Stimulated activated naive CD8-positive, alpha-beta T cell treated with anti-CD3 and anti-CD28 coated beads, Interleukin-15, Interleukin-2, amounts not matched to agents 100 ng/mL and 50 ng/mL, for 24 hours (primary cell): ENCODE data around the gene S100A14.

Experiments used
- H3K27ac Mint-ChIP-seq: one replicate; pipeline ENCODE4 v1.8.0; 2021; ENCODE audit warnings: mild to moderate bottlenecking, mixed read lengths
- H3K27me3 Mint-ChIP-seq: one replicate; pipeline ENCODE4 v1.8.0; 2021; ENCODE audit warnings: mixed read lengths
- H3K36me3 Mint-ChIP-seq: one replicate; pipeline ENCODE4 v1.8.0; 2021; ENCODE audit warnings: low read depth, mixed read lengths
- H3K4me1 Mint-ChIP-seq: one replicate; pipeline ENCODE4 v1.8.0; 2021; ENCODE audit warnings: low read depth, mixed read lengths
- H3K4me3 Mint-ChIP-seq: one replicate; pipeline ENCODE4 v1.8.0; 2021; ENCODE audit warnings: mild to moderate bottlenecking, mixed read lengths
- H3K9me3 Mint-ChIP-seq: one replicate; pipeline ENCODE4 v1.8.0; 2021; ENCODE audit warnings: mixed read lengths

S100A14 gene

DNA sequence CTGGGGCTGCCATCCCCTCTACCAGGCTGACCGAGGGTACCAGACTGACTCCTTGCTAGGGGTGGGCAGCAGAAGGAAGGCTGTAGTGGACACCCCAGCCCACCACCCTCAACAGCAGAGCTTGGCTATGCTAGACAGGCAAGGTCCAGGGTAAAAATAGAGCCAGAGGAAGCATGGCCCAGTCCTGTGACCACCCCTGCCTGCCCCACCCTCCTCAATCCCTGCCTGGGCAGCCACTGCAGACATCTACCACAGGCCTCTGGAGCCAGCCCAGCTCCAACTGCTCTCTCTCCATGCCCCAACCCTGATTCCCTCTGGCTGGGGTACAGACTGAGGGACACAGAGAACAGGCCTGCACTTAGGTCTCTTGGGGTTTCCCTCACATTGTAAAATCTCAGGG is 13.8 kb upstream of the S100A14 start:
- Mint-ChIP-seq H3K4me1 (peaks cover 32% of the 10 kb centered on the region), H3K27ac (no peak overlapping the region), H3K27me3 (no peaks in the 10 kb centered on the region), H3K9me3 (no peaks in the 10 kb centered on the region), H3K36me3 (peaks cover 6% of the 10 kb centered on the region), H3K4me3 (no peak overlapping the region)

DNA sequence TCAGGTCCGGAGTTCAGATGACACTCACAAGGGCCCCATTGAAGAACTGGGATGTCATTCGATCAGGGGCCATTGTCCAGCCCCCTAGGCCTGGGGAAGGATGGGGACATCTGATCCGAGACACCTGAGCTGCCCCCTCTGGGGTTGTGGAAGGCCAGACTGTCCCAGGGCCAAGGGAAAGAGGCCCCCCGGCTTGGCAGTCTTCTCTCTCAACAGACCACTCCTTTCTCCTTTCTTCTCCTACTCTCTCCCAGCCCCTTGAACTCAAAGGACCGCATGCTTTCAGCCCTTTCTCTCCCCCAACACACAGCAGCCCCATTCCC is 13.2 kb upstream of the S100A14 start:
- peaks cover 2% of the 10 kb centered on the region for H3K36me3 Mint-ChIP-seq
- no peaks in the 10 kb centered on the region for H3K27me3 Mint-ChIP-seq
- H3K4me3 Mint-ChIP-seq, result no peak overlapping the region
- peaks cover 31% of the 10 kb centered on the region for H3K4me1 Mint-ChIP-seq
- no peak overlapping the region for H3K27ac Mint-ChIP-seq
- no peaks in the 10 kb centered on the region for H3K9me3 Mint-ChIP-seq

DNA sequence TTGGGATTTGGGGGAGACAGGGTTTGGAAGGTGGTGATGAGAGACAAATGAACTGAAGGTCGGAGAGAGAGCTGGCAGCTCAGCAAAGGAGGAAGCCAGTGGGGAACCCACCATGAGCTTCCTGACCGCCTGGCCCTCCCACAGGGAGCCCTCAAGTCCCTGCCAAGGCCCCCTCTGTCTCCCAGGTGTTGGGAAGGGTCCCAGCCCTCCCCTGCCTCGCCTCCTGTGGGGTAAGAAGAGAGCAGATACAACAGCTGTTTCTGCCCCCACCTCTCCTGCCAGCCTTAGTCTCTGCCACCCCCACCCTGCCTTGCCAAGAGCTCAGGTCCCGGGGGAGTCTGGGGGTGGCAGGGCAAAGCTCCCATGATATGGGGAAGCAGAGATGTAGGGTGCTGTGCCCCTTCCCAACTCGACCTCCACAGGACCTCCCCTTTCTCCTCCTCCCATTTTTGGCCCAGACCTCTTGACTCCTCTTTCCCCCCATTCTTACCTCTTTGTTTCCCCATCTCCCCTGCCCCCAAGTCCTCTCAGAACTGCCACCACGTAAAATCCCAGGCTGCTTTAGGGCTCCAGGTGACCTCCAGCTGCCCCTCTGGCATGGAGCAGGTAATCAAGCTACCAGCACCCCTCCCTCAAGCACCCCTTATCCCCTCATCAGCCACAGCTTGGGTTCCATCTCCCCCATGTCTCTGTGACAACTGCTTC is 12.7 kb upstream of the S100A14 start:
- H3K9me3 Mint-ChIP-seq, result no peaks in the 10 kb centered on the region
- H3K27ac Mint-ChIP-seq, result no peak overlapping the region
- H3K4me3 Mint-ChIP-seq, result no peak overlapping the region
- no peaks in the 10 kb centered on the region for H3K36me3 Mint-ChIP-seq
- no peaks in the 10 kb centered on the region for H3K27me3 Mint-ChIP-seq
- H3K4me1 Mint-ChIP-seq, result peaks cover 30% of the 10 kb centered on the region

GRCh38 chr1:153627715-153628626 is 11.8 kb upstream of the S100A14 start, which contains the start of gene S100A1:
Gene S100A1, plus strand, starts transcription at chr1:153628434. Its CDS starts 2,088 bp downstream, at chr1:153630522.
- Mint-ChIP-seq H3K9me3 (no peaks in the 10 kb centered on the region), H3K27me3 (no peaks in the 10 kb centered on the region), H3K4me3 (no peak within 1 kb of the TSS), H3K36me3 (no peaks in the 10 kb centered on the region), H3K4me1 (peaks cover 22% of the 10 kb centered on the region), H3K27ac (no peak within 1 kb of the TSS)

GRCh38 chr1:153626904-153627714 is 11.0 kb upstream of the S100A14 start, which contains the start of gene S100A13:
Gene S100A13, minus strand, starts transcription at chr1:153627505. Its CDS starts 1,033 bp downstream, at chr1:153626472.
- H3K4me1 Mint-ChIP-seq, result peaks cover 17% of the 10 kb centered on the region
- no peak within 1 kb of the TSS for H3K27ac Mint-ChIP-seq
- H3K4me3 Mint-ChIP-seq, result no peak within 1 kb of the TSS
- H3K27me3 Mint-ChIP-seq, result no peaks in the 10 kb centered on the region
- no peaks in the 10 kb centered on the region for H3K9me3 Mint-ChIP-seq
- no peaks in the 10 kb centered on the region for H3K36me3 Mint-ChIP-seq

DNA sequence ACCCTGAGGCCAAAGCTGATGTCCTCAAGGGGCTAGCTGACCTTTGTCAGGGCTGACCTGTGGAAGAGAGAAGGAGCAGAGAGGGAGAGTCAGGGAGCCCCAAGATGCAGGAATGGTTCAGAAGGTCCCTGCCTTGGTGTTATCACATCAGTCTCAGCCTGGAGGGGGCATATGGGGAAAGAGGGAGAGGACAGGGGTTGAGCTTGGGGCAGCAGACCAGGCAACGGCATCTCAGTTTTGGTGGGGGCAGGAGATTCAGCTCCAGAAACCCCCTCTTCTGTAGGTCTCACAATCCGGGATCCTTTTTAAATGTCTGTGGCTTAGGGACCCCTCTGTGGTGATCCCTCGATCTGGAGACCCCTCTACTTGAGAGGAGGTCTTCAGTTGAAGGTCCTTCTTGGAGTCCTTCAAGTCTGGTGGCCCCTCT is 10.4 kb upstream of the S100A14 start:
- Mint-ChIP-seq H3K9me3 (no peaks in the 10 kb centered on the region), H3K27ac (no peak overlapping the region), H3K36me3 (no peaks in the 10 kb centered on the region), H3K4me1 (peaks cover 11% of the 10 kb centered on the region), H3K27me3 (no peaks in the 10 kb centered on the region), H3K4me3 (no peak overlapping the region)

DNA sequence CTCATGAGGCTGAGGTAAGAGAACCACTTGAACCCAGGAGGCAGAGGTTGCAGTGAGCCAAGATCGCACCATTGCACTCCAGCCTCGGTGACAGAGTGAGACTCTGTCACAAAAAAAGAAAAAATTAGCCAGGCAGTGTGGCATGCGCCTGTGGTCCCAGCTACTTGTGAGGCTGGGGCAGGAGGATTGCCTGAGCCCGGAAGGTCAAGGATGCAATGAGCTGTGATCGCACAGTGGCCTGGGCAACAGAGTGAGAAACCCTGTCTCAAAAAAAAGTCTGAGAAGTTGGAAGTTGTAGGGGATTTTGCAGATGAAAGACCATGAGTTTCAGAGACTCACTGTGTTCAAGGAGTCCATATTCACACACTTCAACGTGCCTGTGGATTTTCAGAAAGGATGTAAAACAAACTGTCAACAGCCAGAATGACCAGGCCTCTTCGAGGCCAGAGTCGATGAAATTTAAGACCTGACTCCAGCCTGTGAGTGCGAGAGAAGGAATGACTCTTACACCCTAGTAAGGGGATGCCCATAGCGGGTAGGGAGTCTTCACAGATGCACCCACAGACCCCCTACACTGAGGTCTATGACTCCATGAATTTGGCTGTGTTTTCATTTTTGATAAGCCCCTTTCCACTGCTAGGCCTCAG is 9.0 kb upstream of the S100A14 start:
- Mint-ChIP-seq H3K27me3 (no peaks in the 10 kb centered on the region), H3K4me3 (no peak overlapping the region), H3K27ac (no peak overlapping the region), H3K36me3 (no peaks in the 10 kb centered on the region), H3K4me1 (peaks cover 4% of the 10 kb centered on the region), H3K9me3 (no peaks in the 10 kb centered on the region)

GRCh38 chr1:153623101-153623500 is 7.0 kb upstream of the S100A14 start:
- no peak overlapping the region for H3K27ac Mint-ChIP-seq
- H3K27me3 Mint-ChIP-seq, result no peaks in the 10 kb centered on the region
- H3K4me1 Mint-ChIP-seq, result peaks cover 4% of the 10 kb centered on the region
- H3K4me3 Mint-ChIP-seq, result no peak overlapping the region
- no peaks in the 10 kb centered on the region for H3K36me3 Mint-ChIP-seq
- no peaks in the 10 kb centered on the region for H3K9me3 Mint-ChIP-seq

DNA sequence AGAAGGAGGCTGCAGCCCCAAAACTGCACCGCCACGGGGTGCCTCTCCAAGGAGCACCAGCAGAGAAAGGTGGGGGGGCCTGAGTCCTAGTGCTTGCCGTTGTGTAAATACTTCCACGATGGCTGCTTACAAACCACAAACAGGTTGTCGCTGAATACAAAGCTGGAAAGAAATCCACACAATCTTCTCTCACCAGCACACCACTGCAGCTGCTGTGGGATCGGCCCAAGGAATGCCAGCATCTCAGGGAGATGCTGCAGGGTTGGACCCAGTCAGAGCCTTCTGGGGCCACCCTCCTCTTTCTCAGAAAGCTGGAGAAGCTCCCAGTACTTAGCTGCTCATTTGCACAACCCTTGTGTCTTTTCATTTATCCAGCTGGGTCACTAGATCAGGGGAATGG is 3.0 kb upstream of the S100A14 start:
- Mint-ChIP-seq H3K4me3 (no peak overlapping the region), H3K4me1 (peaks cover 4% of the 10 kb centered on the region), H3K27ac (no peak overlapping the region), H3K36me3 (no peaks in the 10 kb centered on the region), H3K27me3 (no peaks in the 10 kb centered on the region), H3K9me3 (no peaks in the 10 kb centered on the region)

DNA sequence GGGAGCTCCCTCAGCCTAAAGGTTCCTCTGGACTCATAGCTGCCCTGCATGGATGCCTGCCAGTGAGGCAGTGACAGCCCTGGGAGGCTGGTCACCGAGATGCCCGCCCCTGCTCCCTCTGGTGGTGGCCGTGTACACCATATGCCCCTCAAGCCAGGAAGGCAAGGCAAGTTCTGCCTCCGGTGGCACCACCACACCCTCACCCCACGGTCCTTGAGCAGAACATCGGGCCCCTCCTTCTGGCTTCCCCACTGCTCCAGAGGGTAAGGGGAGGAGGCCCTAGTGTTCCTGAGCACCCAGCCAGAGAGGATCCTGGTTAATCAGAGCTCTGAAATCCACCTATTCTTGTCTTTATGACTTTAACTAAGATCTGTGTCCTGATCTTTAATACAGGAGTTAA is 1.5 kb upstream of the S100A14 start:
- H3K27me3 Mint-ChIP-seq, result no peaks in the 10 kb centered on the region
- peaks cover 4% of the 10 kb centered on the region for H3K4me1 Mint-ChIP-seq
- no peaks in the 10 kb centered on the region for H3K9me3 Mint-ChIP-seq
- H3K36me3 Mint-ChIP-seq, result no peaks in the 10 kb centered on the region
- no peak overlapping the region for H3K27ac Mint-ChIP-seq
- no peak overlapping the region for H3K4me3 Mint-ChIP-seq

GRCh38 chr1:153616917-153617311 is 789 bp upstream of the S100A14 start:
- H3K4me3 Mint-ChIP-seq, result no peak overlapping the region
- H3K36me3 Mint-ChIP-seq, result no peaks in the 10 kb centered on the region
- no peak overlapping the region for H3K27ac Mint-ChIP-seq
- H3K4me1 Mint-ChIP-seq, result peaks cover 4% of the 10 kb centered on the region
- H3K9me3 Mint-ChIP-seq, result no peaks in the 10 kb centered on the region
- H3K27me3 Mint-ChIP-seq, result no peaks in the 10 kb centered on the region

DNA sequence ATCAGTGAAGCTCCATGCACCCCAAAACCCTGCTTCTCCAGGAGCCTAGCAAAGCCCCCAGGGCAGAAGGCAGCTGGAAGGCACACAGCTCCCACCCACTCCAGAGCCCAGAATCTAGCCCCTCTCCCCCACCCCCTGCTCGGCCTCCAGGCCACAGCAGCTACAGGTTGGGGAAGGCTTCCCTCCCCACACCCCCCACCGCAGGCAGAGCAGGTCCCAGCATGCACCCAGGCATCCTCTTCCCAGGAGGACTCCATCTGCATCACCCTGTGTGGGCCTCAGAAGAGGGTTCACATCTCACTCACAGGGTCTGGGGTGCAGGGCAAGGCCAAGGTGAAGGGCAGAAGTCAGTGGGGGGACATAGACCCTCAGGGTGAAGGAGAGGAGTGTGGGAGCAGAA is 719 bp downstream of the S100A14 start:
- H3K27me3 Mint-ChIP-seq, result no peaks in the 10 kb centered on the region
- peaks cover 4% of the 10 kb centered on the region for H3K4me1 Mint-ChIP-seq
- no peak overlapping the region for H3K27ac Mint-ChIP-seq
- H3K4me3 Mint-ChIP-seq, result no peak overlapping the region
- H3K9me3 Mint-ChIP-seq, result no peaks in the 10 kb centered on the region
- no peaks in the 10 kb centered on the region for H3K36me3 Mint-ChIP-seq

DNA sequence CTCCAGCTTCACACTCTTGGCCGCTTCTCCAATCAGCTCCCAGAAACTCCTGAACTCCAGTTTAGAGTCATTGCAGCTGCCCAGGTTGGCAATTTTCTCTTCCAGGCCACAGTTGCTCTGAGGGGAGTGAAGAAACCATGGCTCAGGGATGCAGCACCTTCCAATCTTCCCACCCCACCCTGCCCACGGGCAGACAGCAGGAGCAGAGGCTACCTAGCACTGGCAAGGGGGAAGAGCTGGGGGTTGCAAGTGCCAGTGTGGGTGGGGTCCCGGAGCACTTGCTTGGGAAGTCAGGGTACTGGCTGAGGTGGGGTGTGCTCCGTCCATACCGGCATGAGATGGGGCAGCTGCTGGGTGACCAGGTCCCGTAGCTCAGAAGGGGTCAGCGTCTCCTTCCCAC is 1.2 kb downstream of the S100A14 start:
- no peak overlapping the region for H3K4me3 Mint-ChIP-seq
- no peak overlapping the region for H3K27ac Mint-ChIP-seq
- peaks cover 4% of the 10 kb centered on the region for H3K4me1 Mint-ChIP-seq
- H3K27me3 Mint-ChIP-seq, result no peaks in the 10 kb centered on the region
- H3K36me3 Mint-ChIP-seq, result no peaks in the 10 kb centered on the region
- no peaks in the 10 kb centered on the region for H3K9me3 Mint-ChIP-seq

- no peaks in the 10 kb centered on the region for H3K9me3 Mint-ChIP-seq
- no peaks in the 10 kb centered on the region for H3K36me3 Mint-ChIP-seq
- no peak overlapping the region for H3K4me3 Mint-ChIP-seq
- H3K27me3 Mint-ChIP-seq, result no peaks in the 10 kb centered on the region
- no peak overlapping the region for H3K27ac Mint-ChIP-seq
- peaks cover 4% of the 10 kb centered on the region for H3K4me1 Mint-ChIP-seq
These were observed 1.8 kb downstream of the S100A14 start for GRCh38 chr1:153614189-153614900.
